HG02798 (cell line): ENCODE measurements around the gene MRC2.

Experiments used
- ATAC-seq: cut with Tn5 transposase; IDR thresholded peaks from one replicate; pipeline ENCODE4 v1.9.1; 2021; ENCODE audit warnings: mild to moderate bottlenecking; ENCODE audit not compliant: unreplicated experiment, poor library complexity

The MRC2 gene

DNA sequence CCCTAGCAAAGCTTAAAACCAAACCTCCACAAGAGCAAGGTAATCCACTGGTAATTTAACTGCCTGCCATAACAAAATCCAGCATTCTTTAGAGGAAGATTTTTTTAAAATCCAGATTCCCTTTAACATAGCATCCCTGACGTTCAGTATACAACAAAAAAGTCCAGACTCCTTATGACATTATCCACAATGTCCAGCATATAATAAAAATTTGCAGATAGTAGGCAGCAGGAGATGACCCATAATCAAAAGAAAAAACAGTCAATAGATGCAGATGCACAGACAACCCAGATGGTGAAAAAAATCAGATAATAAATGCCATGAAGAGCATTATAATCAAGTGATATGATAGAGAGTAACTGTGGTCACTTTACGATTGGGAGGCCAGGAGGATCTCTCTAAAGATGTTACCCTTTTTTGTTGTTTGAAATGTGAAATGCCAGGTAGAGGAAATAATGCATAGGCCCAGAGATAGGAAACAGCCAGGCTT lies 33.2 kb downstream of the MRC2 start:
- ATAC-seq = no peak

DNA sequence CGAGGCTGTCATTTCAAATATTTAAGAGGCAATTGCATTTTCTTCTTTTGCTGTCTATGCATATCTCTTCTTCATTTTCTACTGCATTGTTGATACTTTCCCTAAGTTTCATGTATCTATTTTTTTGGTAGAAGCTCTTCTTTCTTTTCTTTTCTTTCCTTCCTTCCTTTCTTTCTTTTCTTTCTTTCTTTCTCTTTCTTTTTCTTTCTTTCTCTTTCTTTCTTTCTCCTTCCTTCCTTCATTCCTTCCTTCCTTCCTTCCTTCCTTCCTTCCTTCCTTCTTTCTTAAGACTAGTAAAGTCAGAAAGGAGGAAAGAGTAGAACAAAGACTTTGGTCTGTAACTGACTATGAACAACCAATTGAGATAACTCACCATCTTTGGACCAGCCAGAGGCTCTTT lies 33.9 kb downstream of the MRC2 start:
- no peak for ATAC-seq

DNA sequence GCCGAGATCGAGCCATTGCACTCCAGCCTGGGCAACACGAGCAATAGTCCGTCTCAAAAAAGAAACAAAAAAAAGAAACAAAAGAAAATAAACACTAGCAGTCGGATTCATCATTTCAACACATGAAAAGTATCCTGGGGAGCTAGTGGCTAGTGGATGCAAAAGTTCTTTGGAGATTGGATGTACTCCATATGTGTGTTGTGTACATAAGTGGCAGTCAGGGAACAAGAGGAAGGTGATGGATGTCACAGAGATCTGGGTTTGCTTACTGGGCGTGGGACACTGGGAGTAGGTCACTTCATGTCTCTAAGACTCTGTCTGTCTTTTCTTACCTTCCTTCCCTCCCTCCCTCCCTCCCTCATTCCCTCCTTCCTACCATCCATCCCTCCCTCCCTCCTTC lies 35.4 kb downstream of the MRC2 start:
- ATAC-seq = no peak

- ATAC-seq = no peak
Measured at GRCh38 chr17:62663304-62663703, 35.8 kb downstream of the MRC2 start.

DNA sequence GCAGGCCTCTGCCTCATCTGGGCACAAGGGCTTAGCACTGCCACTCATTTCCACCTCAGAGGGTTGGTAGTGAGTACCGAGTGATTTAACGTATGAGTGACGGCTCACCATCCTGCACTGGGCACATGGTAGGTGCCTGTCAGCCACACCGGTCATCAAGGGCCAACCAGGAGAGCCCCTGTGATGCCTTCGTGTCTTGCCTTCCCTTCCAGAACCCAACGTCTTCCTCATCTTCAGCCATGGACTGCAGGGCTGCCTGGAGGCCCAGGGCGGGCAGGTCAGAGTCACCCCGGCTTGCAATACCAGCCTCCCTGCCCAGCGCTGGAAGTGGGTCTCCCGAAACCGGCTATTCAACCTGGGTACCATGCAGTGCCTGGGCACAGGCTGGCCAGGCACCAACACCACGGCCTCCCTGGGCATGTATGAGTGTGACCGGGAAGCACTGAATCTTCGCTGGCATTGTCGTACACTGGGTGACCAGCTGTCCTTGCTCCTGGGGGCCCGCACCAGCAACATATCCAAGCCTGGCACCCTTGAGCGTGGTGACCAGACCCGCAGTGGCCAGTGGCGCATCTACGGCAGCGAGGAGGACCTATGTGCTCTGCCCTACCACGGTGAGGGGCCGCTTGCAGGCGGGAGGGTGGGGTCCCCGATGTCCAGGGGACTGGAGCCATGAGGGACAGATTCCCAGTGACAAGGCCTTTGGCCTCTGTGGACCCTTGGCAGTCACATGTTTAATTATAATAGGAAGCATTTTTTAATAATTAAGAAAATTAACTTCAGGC lies 37.1 kb downstream of the MRC2 start:
- no peak for ATAC-seq

- no peak for ATAC-seq
Measured at GRCh38 chr17:62665599-62665998, 38.1 kb downstream of the MRC2 start.

GRCh38 chr17:62666061-62666800 lies 38.8 kb downstream of the MRC2 start:
- ATAC-seq = no peak

DNA sequence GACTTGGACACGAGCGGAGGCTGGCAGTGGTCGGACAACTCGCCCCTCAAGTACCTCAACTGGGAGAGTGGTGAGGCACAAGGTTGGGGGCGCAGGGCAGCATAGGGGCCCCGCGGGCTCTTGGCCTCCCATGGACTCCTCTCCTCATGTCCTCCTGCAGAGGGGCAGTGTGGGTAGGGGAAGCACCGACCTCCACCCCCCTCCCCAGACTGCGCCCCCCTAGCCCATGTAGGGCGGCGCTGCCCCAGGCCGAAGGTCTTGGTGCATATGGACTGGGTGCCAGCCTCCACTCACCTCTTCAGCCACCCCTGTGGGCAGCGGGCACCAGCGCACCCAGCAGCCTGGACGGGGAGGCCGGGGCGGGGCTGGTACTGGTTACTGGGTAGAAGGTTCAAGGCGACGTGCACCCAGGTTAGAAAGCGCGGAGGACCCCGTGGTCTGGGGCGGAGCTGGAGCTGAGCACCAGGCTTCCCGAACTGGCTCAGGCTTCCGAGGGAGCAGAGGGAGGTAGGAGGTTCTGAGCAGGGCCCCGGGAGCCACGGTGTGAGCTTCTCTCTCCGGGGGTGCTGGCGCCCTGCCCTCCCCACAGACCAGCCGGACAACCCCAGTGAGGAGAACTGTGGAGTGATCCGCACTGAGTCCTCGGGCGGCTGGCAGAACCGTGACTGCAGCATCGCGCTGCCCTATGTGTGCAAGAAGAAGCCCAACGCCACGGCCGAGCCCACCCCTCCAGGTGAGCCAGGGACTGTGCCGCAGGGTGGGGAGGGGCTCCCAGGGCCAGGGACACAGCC lies 39.5 kb downstream of the MRC2 start:
- ATAC-seq = no peak

DNA sequence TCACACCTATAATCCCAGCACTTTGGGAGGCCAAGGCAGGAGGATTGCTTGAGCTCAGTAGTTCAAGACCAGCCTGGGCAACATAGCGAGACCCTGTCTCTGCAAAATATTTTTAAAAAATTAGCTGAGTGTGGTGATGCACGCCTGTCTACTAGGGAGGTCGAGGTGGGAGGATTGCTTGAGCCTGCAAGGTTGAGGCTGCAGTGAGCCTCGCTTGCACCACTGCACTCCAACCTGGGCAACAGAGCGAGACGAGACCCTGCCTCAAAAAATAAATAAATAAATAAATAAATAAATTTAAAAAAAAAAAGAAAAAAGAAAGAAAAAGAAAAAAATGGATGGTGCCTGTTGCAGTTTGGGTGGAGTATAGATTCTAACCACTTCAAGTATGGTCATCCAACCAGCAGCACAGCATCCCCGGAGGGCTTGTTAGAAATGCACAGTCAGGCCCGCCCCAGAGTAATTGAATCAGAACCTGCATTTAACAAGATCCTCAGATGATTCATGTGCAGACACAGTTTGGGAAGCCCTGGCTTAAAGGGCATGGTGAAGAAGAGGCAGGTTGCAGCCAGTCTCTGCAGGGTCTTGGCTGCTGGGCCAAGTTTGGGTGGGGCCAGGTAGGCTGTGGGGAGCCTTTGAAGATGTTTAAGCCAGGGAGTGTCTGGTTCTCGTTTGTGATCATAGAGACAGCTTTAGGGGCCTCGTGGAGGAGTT lies 40.8 kb downstream of the MRC2 start:
- ATAC-seq = no peak

GRCh38 chr17:62670202-62670821 lies 42.8 kb downstream of the MRC2 start:
- ATAC-seq = no peak

- no peak for ATAC-seq
Measured at GRCh38 chr17:62671553-62671952, 44.1 kb downstream of the MRC2 start.

GRCh38 chr17:62672957-62673356 lies 45.5 kb downstream of the MRC2 start:
- no peak for ATAC-seq

GRCh38 chr17:62673614-62674362 lies 46.3 kb downstream of the MRC2 start:
- ATAC-seq = no peak

DNA sequence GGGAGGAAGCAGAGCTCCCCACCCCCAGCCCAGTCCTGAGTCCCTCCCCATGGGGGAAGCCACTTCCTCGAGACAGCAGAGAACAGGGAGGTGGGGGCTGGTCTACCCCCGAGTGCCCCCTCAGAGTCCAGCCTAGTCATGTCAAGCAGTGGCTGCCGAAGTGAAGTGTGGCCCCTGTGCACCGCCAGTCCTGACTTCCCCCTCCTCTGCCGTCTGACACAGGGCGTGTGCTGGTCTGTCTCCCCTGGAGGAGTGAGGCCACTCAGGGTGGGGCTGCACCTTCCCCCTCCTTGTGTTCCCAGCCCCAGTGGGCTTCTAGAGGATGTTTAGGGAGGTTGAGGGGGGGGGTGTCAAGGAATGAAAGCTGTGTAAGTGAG lies 46.9 kb downstream of the MRC2 start:
- no peak for ATAC-seq

DNA sequence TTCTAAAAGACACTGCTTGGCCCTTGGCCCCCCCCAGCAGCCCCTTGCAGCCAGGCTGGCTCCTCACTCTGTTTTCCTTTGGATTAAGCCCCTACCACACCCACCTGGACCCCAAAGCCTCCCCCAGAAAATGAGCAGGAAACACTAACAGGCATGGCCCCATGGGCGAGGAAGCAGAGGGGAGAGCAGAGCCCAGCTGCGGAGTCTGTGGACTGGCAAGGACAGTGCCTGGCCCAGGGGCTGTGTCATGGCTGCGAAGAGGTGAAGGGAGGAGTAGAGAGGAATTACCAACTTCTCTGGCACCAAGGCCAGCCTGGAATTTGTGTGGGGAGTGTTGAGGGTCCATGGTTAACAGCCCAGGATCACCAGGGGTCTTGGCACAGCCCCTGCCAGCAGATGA lies 47.4 kb downstream of the MRC2 start:
- no peak for ATAC-seq

DNA sequence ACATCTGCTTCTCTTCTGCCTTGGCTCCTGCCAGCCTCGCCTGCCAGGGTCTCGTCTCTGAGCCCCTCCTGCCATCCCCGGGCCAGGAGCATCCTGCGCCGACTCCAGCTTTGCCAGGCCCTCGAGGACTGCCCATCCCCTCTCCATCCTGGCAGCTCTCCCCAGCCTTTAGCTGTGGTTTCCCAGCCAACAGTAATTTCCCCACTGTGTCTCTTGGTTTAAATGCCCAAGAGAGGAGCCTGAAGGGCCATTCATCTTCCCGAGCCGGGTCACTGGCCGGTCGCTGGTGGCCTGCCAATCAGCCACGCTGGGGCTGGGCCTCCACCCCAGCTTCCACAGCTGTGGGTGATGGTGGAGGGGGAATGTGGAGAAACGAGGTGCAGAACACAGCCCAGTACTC lies 47.8 kb downstream of the MRC2 start:
- no peak for ATAC-seq

DNA sequence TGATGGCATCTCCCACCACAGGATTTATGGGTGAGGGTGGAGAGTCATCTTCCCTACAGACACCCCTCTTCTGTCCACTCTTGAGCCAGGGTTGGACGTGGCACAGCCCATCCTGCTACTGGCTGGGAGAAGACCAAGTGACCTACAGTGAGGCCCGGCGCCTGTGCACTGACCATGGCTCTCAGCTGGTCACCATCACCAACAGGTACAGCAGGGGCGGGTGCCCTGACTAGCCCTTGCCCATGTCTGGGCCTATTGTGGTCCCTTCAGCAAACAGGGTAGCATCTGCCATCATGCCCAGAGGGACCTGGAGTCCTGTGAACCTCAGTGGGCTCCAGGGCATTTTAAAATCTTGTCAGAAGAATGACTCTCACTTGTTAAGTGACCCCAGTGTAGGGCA lies 48.2 kb downstream of the MRC2 start:
- ATAC-seq = no peak

- ATAC-seq = no peak
Measured at GRCh38 chr17:62676231-62676943, 48.9 kb downstream of the MRC2 start.
